GM19025 (cell line): Measurements from ENCODE around the gene EXOSC2.
A peak's percentile ranks its signal among the peaks of the same experiment; 100 is the strongest.

ENCODE experiments used
- ATAC-seq: cut with Tn5 transposase; IDR thresholded peaks from one replicate; pipeline ENCODE4 v1.9.1; 2021; ENCODE audit warnings: mild to moderate bottlenecking, low read depth, moderate library complexity; ENCODE audit not compliant: unreplicated experiment

EXOSC2 gene

GRCh38 chr9:130692321-130692720, 1.3 kb upstream of the EXOSC2 start:
- ATAC-seq, result no peak

GRCh38 chr9:130693101-130693425, 517 bp upstream of the EXOSC2 start:
- ATAC-seq, result no peak

- no peak for ATAC-seq
These were observed 625 bp downstream of the EXOSC2 start for GRCh38 chr9:130694205-130694604.

DNA sequence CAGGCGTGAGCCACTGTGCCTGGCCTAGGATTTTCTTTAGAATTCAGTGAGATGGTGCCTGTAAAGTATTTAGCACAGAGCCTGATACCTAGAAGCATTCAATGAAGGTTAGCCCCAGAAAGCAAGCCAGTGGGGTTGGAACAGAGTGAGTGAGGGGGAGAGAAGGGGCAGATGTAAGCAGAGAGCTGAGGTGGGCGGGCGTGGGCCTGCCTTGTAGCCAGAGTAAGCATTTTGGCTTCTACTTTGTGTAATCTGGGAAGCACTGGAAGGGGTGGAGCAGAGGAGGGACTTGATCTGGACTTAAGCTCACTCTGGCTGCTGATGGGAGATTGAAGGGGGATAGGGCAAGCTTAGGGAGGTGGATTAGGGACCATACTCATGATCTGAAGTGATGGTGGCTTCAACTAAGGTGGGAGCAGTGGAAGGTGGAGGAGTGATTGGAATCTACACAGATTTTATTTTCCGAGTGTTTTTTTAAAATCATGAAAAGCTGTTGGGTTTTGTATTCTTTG, 2.6 kb downstream of the EXOSC2 start:
- no peak for ATAC-seq

DNA sequence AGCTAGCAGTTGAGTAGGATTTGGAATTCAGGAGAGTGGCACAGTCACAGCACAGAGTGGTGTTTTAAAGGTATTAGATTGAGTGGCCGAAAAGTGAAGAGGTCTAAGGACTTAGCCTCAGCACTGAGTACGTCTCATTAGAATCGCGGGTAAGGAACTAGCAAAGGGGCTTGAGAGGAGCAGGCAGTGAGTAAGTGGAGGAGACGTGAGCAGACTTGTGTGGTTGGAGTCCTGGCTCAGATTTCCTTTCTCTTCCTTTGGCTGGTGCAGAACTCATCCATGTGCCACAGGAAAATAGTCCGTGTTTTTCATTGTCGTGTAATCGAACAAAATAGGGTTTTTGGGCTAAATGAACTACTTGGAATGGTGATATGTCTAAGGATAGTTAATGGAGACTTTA, 3.4 kb downstream of the EXOSC2 start:
- ATAC-seq, result no peak

DNA sequence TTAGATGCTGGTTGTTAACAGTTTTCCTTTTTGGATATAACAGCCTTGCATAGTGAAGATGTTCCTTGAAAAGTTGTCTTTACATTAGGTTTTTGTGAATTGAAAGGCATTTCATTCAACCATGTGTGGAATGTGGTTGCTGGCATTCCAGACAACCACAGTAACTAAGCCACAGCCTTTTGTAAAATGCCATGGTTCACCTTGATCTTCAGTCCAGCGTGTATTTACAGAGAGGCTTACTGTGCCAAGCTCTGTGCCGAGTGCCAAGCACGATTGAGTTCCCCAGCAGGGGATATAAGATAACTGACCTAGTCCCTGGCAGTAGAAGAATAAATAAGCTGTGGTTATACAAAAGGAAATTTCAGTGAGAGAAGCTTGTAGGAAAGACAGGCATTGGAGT, 4.9 kb downstream of the EXOSC2 start:
- ATAC-seq, result no peak

DNA sequence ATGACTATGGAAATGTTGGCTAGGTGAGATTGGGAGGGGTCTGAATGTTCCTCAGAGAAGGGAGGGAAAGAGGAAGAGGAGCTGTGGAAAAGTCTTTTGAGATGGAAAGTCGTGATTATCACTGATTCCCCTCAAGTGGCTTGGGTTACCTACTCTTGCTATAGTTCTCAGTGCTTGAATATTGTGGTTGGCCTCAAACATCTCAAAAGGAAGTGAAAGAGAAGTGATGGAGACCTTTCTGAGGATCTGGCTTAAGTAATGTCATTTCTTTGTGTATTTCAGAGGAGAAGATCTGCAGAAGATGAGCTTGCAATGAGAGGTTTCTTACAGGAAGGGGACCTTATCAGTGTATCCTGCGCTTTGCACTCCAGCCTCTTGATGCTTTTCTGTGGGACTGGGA, 5.5 kb downstream of the EXOSC2 start:
- no peak for ATAC-seq

DNA sequence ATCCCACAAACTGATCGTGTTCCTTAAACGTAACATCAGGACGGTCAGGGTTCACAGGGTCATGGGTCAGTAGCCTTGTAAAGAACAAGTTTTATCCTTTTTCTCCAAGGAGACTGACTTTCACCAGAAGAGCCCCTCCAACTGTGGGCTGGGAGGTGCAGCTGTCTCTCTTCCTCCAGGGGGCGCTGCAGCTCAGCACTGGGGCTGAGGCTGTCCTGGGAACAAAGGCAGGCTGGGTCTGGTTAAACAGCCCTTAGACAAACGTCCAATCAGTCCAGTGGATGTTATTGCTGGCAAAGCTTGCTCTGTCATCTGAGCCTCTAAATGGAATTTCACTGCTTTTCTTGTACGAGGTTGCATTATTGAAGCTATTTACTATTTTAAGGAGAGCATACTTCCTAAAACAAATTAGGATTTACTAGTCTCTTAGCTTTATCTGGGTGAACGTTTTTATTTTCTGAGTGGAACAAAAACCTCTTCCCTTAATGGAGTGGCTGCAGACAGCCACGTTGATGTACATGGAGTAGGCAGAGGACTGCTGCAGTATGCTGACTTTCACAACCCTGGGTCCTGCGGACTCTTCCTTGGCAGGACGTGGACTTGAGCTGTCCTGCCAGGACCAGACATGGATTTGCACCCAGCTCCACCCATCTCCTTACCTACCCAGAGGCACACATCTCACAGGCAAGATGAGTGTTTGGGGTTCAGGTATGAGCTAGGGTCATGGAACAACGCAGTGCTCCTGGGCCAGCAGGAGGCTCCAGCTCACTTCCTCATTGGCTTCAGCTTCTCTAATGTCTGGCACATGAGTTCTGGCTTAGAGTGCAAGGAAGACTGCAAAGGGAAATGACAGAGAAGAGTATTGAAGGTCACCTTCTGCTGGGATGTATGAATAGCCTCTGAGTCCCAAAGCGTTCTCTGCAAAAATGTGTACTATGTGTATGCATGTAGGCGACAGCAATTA, 7.8 kb downstream of the EXOSC2 start:
- ATAC-seq, result no peak

GRCh38 chr9:130703501-130703900, 9.9 kb downstream of the EXOSC2 start:
- no peak for ATAC-seq

- ATAC-seq, result no peak
These were observed 13.8 kb downstream of the EXOSC2 start for GRCh38 chr9:130707225-130707976.

DNA sequence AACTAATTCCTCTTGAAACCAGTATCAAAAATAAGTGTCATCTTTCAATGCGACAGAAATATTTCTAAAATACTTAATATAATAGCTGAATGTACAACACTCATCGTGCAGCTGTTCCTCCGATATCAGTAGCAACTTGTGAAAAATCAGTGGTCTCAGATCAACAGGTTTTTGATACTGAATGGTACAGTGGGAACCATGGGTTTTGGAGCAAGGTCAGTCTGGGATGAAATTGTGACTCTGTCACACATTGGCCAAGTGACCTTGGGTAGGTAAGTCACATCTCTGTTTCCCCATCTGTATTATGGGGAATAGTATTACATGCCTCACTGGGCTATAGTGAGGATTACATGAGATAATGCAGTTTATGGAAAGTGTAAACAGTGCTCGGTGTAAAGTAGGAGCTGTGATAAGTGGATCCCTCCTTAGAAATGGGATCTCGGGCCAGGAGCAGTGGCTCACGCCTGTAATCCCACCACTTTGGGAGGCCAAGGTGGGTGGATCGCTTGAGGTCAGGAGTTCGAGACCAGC, 17.3 kb downstream of the EXOSC2 start:
- no peak for ATAC-seq

GRCh38 chr9:130711469-130711868, 17.9 kb downstream of the EXOSC2 start:
- no peak for ATAC-seq

GRCh38 chr9:130712564-130713285, 19.1 kb downstream of the EXOSC2 start:
- peak; percentile 96 for ATAC-seq

GRCh38 chr9:130713286-130713960, 19.8 kb downstream of the EXOSC2 start:
- ATAC-seq, result no peak

GRCh38 chr9:130714586-130715110, 21.1 kb downstream of the EXOSC2 start:
- no peak for ATAC-seq

DNA sequence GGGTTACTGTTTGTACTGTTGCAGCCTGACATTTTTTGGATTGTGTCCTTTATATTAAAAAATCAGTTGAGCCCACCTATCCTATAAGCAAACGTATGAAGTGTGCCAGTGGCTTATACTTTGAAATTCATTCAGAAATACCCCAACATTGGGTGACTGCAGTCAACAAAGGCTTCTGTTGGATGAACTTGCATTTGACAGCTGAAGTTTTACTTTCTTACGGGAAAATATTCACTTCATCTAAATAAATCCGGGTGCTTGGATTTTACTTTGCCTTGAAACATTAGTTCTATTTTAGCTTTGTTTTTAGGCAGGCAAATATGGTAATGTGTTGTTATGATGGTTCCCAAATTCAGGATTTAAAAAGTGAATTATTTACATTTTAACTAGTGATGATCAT, 21.7 kb downstream of the EXOSC2 start:
- ATAC-seq, result no peak

- no peak for ATAC-seq
These were observed 25.0 kb downstream of the EXOSC2 start for GRCh38 chr9:130718562-130718961.

GRCh38 chr9:130720762-130721161, 27.2 kb downstream of the EXOSC2 start:
- ATAC-seq, result no peak

GRCh38 chr9:130728721-130729120, 35.1 kb downstream of the EXOSC2 start:
- ATAC-seq, result no peak

- no peak for ATAC-seq
These were observed 35.6 kb downstream of the EXOSC2 start for GRCh38 chr9:130729145-130729544.
